NOMO-1 (cell line): ENCODE results near the gene BPIFB3.
"Not testable (repeated sequence)": the region's sequence is repeated elsewhere in the genome, so short reads cannot be mapped to it uniquely, and the experiment has no call there.

Source experiments
- DNase-seq, 2 experiments: peaks; one replicate each; lab custom pipeline; 2025; ENCODE audit not compliant: unreplicated experiment in 2 of 2; lab: John Stamatoyannopoulos, UW

BPIFB3 gene

DNA sequence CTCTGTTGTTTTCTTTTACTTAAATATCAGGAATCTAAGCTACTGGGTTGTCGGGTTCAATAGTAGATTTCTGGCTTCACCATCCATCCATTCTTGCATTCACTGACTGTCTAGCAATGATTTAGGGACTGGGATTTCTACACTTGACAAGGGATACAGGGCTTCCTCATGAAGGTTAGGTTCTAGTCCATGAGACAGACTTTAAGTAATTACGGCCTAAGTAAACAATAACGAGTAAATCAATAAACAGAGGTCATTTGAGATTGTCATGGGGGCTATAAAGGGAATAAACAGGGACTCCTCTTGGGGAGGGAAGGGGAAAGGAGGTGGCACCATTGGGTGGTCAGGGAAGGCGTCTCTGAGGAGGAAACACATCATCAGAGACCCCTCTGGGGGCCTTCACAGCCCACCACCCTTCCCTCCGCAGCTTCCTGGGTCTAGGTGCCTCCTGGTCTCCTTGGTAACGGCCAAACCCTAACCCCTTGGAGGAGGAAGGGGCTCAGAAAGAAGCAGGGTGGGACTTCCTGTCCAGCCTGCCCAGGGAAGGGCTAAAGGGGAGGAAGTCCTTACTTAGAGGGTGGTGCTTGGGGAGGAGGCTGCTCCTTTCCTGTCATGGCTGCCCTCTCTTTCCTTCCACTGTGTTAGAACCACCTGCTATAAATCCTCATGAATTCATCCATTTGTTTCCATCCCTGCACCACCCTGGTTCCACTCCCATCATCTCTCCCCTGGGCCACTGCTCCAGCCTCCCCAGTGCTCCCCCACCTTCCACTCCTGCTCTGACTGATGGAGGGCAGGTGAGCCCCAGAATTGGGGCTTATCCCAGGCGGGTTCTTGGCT is 59.1 kb downstream of the BPIFB3 start:
- DNase-seq = no peak

DNA sequence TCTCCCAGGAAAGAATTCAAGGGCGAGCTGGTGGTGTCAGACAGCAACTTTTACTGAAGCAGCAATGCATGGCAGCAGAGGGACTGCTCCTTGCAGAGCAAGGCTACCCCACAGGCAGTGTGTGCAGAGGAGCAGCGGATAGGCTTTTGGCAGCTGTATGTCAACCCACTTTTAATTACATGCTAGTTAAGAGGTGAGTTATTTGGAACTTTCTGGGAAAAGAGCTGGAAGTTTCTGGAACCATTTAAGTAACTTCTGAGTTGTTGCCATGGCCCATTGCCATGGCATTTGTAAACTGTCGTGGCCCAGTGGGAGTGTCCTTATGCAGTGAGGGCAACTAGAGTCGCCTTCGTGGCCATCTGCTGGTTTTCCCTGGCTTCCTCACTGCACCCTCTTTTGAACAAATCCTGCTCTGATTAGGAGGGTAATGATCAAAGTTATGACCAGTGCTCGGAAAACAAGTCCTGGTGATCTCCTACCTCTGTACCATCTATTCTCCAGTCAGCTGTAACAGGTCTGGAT is 59.7 kb downstream of the BPIFB3 start:
- DNase-seq = no peak

DNA sequence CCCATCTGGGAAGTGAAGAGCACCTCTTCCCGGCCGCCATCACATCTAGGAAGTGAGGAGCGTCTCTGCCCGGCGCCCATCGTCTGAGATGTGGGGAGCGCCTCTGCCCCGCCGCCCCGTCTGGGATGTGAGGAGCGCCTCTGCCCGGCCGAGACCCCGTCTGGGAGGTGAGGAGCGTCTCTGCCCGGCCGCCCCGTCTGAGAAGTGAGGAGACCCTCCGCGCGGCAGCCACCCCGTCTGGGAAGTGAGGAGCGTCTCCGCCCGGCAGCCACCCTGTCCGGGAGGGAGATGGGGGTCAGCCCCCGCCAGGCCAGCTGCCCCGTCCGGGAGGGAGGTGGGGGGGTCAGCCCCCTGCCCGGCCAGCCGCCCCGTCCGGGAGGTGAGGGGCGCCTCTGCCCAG is 61.8 kb downstream of the BPIFB3 start:
- DNase-seq = not testable (repeated sequence)

DNA sequence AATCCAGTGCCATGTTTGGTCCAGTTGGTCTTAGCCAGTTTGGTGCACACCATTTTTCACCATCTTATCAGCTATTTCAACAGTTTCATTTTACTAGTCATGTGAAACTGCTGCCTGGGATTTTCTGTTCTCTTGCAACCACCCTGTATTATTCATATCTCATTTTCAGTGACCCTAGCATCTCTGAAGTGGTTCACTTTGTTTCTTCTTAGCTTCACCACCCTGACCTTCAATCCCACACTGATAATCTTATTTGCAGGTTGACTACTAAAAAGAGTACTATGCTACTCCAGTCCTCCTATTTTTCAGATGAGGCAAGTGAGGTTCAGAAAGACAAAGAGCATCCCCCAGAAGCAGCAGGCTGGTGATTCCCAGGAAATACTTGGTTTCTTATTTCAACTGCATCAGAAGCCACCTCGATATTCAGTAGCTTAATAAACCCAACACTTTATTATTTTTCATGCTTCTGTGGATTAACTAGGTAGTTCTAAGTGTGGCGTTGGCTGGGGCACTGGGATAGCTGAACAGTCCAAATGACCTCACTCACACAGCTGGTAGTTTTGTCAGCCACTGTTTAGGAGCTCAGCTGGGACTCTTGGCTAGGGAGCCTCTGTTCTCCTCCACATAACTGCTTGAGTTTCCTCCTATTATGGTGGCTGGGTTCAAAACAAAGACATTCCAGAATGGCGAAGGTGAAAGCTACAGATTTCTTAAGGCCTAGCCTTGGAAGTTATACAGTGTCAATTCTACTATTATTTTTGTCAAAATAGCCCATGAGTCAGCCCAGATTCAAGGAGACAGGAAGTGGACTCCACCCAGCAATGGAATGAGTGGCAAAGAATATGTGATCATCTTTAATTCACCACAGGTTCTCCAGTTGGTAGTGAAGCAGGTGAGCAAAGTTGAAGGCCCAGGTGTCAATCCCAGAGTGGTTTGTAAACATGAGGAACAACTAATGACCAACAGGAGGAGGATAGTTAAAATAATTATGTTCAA is 66.3 kb downstream of the BPIFB3 start:
- DNase-seq = no peak

DNA sequence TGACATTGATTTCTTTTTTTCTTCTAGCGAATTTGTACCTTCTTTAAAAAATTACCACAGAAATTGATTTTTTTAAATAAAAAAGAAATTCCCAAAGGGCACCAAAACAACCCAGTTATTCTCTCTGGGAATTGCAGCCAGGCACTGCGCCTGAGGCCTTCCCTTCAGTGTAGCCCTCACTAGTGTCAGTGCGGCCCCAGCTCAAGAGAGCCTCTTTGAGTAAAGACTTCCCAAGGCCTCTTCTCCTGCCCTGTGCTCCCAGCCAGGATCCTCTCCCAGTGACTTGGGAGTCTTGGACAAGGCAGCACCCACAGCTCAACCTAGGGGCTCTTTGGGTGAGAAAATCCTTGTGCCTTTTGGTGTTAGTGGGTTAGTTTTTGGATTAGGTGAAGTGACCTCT is 67.2 kb downstream of the BPIFB3 start:
- no peak for DNase-seq

DNA sequence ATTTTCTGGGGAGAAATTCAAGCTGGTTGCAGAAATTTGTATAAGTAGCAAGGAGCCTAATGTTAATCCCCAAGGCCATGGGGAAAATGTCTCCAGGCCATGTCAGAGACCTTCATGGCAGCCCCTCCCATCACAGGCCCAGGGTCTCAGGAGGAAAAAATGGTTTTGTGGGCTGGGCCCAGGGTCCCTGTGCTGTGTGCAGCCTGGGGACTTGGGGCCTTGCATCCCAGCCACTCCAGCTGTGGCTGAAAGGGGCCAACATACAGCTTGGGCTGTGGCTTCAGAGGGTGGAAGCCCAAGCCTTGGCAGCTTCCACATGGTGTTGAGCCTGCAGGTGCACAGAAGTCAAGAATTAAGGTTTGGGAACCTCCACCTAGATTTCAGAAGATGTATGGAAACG is 68.6 kb downstream of the BPIFB3 start:
- not testable (repeated sequence) for DNase-seq
